ENCODE measurements around the gene HOXD8. TPM values are rescaled to one million over a fixed set of nuclear protein-coding genes. Genes with fewer than 3 reads are reported as not detected.
A peak's percentile ranks its signal among the peaks of the same experiment; 100 is the strongest.

The HOXD8 gene
- total and polyA plus RNA-seq, 3 donors from 2014 or later = 36.6 to 41.2 (median 39.8) TPM

GRCh38 chr2:176178038-176178756, 48.7 kb downstream of the HOXD8 start:
- DNase-seq = peak; percentile 38
- Histone ChIP-seq H3K27me3 (no peaks in the 10 kb centered on the region), H3K27ac (peak overlapping the region; percentile 4 to 76), H3K4me3 (peak overlapping the region; percentile 48 to 60), H3K36me3 (ENCODE audit: low read depth, missing control alignments) (no peaks in the 10 kb centered on the region), H3K9me3 (no peaks in the 10 kb centered on the region), H3K4me1 (peaks cover 28% of the 10 kb centered on the region)
- intact Hi-C loops (cut with DNase I; ENCODE audit: low total_unique reads) = no loop called here
- WGBS, 2 donors = 5 to 11% methylated on average over 16 to 58 of the region's 68 CpGs
- no peak for TF ChIP-seq POLR2A (IDR thresholded peaks at IDR 0.05)
- no peak for TF ChIP-seq CTCF (IDR thresholded peaks at IDR 0.05)

GRCh38 chr2:176178757-176179295, 49.3 kb downstream of the HOXD8 start:
- 27 to 28% methylated on average over 7 of the region's 7 CpGs for WGBS, 2 donors
- H3K4me1 ChIP-seq = peaks cover 28% of the 10 kb centered on the region
- intact Hi-C loops (cut with DNase I; ENCODE audit: low total_unique reads) = no loop called here
- H3K9me3 ChIP-seq = no peaks in the 10 kb centered on the region
- no peaks in the 10 kb centered on the region for H3K27me3 ChIP-seq
- H3K36me3 ChIP-seq (ENCODE audit: low read depth, missing control alignments) = no peaks in the 10 kb centered on the region
- no peak for DNase-seq
- H3K27ac ChIP-seq = peak overlapping the region in 1 of 2 donors; percentile 76
- no peak for TF ChIP-seq POLR2A (IDR thresholded peaks at IDR 0.05)
- no peak for TF ChIP-seq CTCF (IDR thresholded peaks at IDR 0.05)
- H3K4me3 ChIP-seq = peak overlapping the region; percentile 48 to 60

GRCh38 chr2:176181551-176181950, 52.0 kb downstream of the HOXD8 start:
- DNase-seq = no peak
- intact Hi-C loops (cut with DNase I; ENCODE audit: low total_unique reads) = no loop called here
- no peak overlapping the region for H3K4me3 ChIP-seq
- H3K27me3 ChIP-seq = no peaks in the 10 kb centered on the region
- H3K9me3 ChIP-seq = no peaks in the 10 kb centered on the region
- peaks cover 6% of the 10 kb centered on the region for H3K4me1 ChIP-seq
- 77% methylated on average over 3 of the region's 3 CpGs for WGBS, 2 donors
- H3K36me3 ChIP-seq (ENCODE audit: low read depth, missing control alignments) = no peaks in the 10 kb centered on the region
- TF ChIP-seq POLR2A (IDR thresholded peaks at IDR 0.05) (no peak), CTCF (IDR thresholded peaks at IDR 0.05) (no peak)
- no peak overlapping the region for H3K27ac ChIP-seq

MicroRNA genes within 50 kb of the gene (microRNA counts, 767-probe panel; counts per million panel counts)
- 8,127 to 8,738 counts per million in 2 donors for microRNA hsa-miR-10b-5p

Small RNA genes lying within 50 kb of the gene (microRNA-seq; reads per million reads assigned to microRNA genes)
- 24,934 to 27,949 reads per million in 2 donors for gene MIR10B (ENCODE audit: borderline number of aligned reads in 2 of 2, borderline replicate concordance in 1 of 2)

Small RNA genes lying within 50 kb of the gene (small RNA-seq; reads per million reads assigned to genes)
- 132,223 to 189,568 reads per million in 2 donors for gene MIR10B

Other genes with a start within 250 kb of the HOXD8 start
- 10 to 100 TPM; 19.5 to 23.8 TPM for gene LNPK, start 127.4 kb upstream of the HOXD8 start, total RNA-seq
- 45.2 TPM for gene LNPK, start 127.4 kb upstream of the HOXD8 start, polyA plus RNA-seq (ENCODE audit: insufficient read depth, low read depth, low replicate concordance)
- 1 to 10 TPM; 1.5 to 3.1 TPM for gene EVX2, start 45.7 kb upstream of the HOXD8 start, total RNA-seq
- gene EVX2, start 45.7 kb upstream of the HOXD8 start, polyA plus RNA-seq (ENCODE audit: insufficient read depth, low read depth, low replicate concordance) = 2.3 TPM
- under 1 TPM in 1 of 2 donors, not detected in 1; 0.31 TPM for gene HOXD13, start 37.0 kb upstream of the HOXD8 start, total RNA-seq
- gene HOXD13, start 37.0 kb upstream of the HOXD8 start, polyA plus RNA-seq (ENCODE audit: insufficient read depth, low read depth, low replicate concordance) = 0.36 TPM
- not detected for gene HOXD12, start 29.9 kb upstream of the HOXD8 start, total RNA-seq
- gene HOXD12, start 29.9 kb upstream of the HOXD8 start, polyA plus RNA-seq (ENCODE audit: insufficient read depth, low read depth, low replicate concordance) = not detected
- 1 to 10 TPM in 1 of 2 donors, under 1 TPM in 1; 0.62 to 1.7 TPM for gene HOXD11, start 22.4 kb upstream of the HOXD8 start, total RNA-seq
- gene HOXD11, start 22.4 kb upstream of the HOXD8 start, polyA plus RNA-seq (ENCODE audit: insufficient read depth, low read depth, low replicate concordance) = 0.29 TPM
- 1 to 10 TPM; 2.7 to 3.3 TPM for gene HOXD10, start 12.9 kb upstream of the HOXD8 start, total RNA-seq
- gene HOXD10, start 12.9 kb upstream of the HOXD8 start, polyA plus RNA-seq (ENCODE audit: insufficient read depth, low read depth, low replicate concordance) = 0.92 TPM
- gene HOXD9, start 7.0 kb upstream of the HOXD8 start, total RNA-seq = 10 to 100 TPM; 15.7 to 21.2 TPM
- gene HOXD9, start 7.0 kb upstream of the HOXD8 start, polyA plus RNA-seq (ENCODE audit: insufficient read depth, low read depth, low replicate concordance) = 8.2 TPM
- 10 to 100 TPM; 11.5 to 13.3 TPM for gene HOXD4, start 21.8 kb downstream of the HOXD8 start, total RNA-seq
- gene HOXD4, start 21.8 kb downstream of the HOXD8 start, polyA plus RNA-seq (ENCODE audit: insufficient read depth, low read depth, low replicate concordance) = 2.7 TPM
- 10 to 100 TPM; 14.0 to 22.3 TPM for gene HOXD3, start 27.6 kb downstream of the HOXD8 start, total RNA-seq
- 2.7 TPM for gene HOXD3, start 27.6 kb downstream of the HOXD8 start, polyA plus RNA-seq (ENCODE audit: insufficient read depth, low read depth, low replicate concordance)
- gene HOXD1, start 59.0 kb downstream of the HOXD8 start, total RNA-seq = 1 to 10 TPM; 5.5 to 7.6 TPM
- 1.8 TPM for gene HOXD1, start 59.0 kb downstream of the HOXD8 start, polyA plus RNA-seq (ENCODE audit: insufficient read depth, low read depth, low replicate concordance)
- gene MTX2, start 139.7 kb downstream of the HOXD8 start, total RNA-seq = 10 to 100 TPM; 58.0 to 61.1 TPM
- gene MTX2, start 139.7 kb downstream of the HOXD8 start, polyA plus RNA-seq (ENCODE audit: insufficient read depth, low read depth, low replicate concordance) = 155 TPM

Data from testis (tissue), 3 donors.